OCI-LY7 (cell line): ENCODE data around the gene ACTN1. TPM values are rescaled to one million over a fixed set of nuclear protein-coding genes. Genes with fewer than 3 reads are reported as not detected.

Experiments
- BruUV-seq: library from RNA; stranded (reverse); fragments of 400-500 nt; replicated peaks from 2 replicates; lab custom pipeline; 2021; lab: Mats Ljungman, UMichigan
- CTCF ChIA-PET: fragments of 300-600 bp; sonication (Branson Sonifier 250); formaldehyde crosslinking; loops from one replicate; lab custom pipeline; 2022; ENCODE audit warnings: antibody characterized with exemption; ENCODE audit not compliant: unreplicated experiment; lab: Charles Lee
- POLR2A ChIA-PET: fragments of 300-600 bp; sonication (Branson Sonifier 250); formaldehyde crosslinking; loops from one replicate; lab custom pipeline; 2022; ENCODE audit warnings: antibody characterized with exemption; lab: Charles Lee
- DNase-seq: peaks from one replicate; pipeline ENCODE4 v3.0.0-alpha.2; 2015; ENCODE audit warnings: low spot score
- H2AFZ ChIP-seq: fragments of 200-600 bp; sonication (generic), shearing (Covaris generic); 2 replicates; pipeline ENCODE4 v1.6.1; 2014; ENCODE audit warnings: mild to moderate bottlenecking, antibody characterized with exemption, low read length, moderate library complexity
- H3K27ac ChIP-seq: fragments of 200-600 bp; sonication (generic); 2 replicates; pipeline ENCODE4 v1.5.1; 2014; ENCODE audit warnings: mixed run types, low read depth, mild to moderate bottlenecking, moderate library complexity, low read length, inconsistent platforms; ENCODE audit not compliant: poor library complexity, severe bottlenecking
- H3K36me3 ChIP-seq: fragments of 200-600 bp; sonication (generic); 2 replicates; pipeline ENCODE4 v1.6.1; 2014; ENCODE audit warnings: mild to moderate bottlenecking, antibody characterized with exemption, low read length, moderate library complexity, mixed read lengths; ENCODE audit not compliant: insufficient read depth
- H3K4me1 ChIP-seq: fragments of 200-600 bp; sonication (generic); 2 replicates; pipeline ENCODE4 v1.5.1; 2014; ENCODE audit warnings: mild to moderate bottlenecking, low read length; ENCODE audit not compliant: insufficient read depth, poor library complexity, severe bottlenecking
- H3K4me2 ChIP-seq: fragments of 200-600 bp; sonication (generic); 2 replicates; pipeline ENCODE4 v1.6.1; 2014; ENCODE audit warnings: mild to moderate bottlenecking, low read length
- H3K4me3 ChIP-seq: fragments of 200-600 bp; sonication (generic); 2 replicates; pipeline ENCODE4 v1.5.1; 2014; ENCODE audit warnings: mild to moderate bottlenecking, low read depth, low read length; ENCODE audit not compliant: poor library complexity, severe bottlenecking
- H3K79me2 ChIP-seq: fragments of 200-600 bp; sonication (generic); 2 replicates; pipeline ENCODE4 v1.6.1; 2016; ENCODE audit warnings: low read depth, mild to moderate bottlenecking, low read length, moderate library complexity, mixed read lengths; ENCODE audit not compliant: insufficient read depth
- H3K9me2 ChIP-seq: fragments of 200-600 bp; sonication (generic); 2 replicates; pipeline ENCODE4 v1.6.1; 2016; ENCODE audit warnings: mild to moderate bottlenecking, low read length, mixed read lengths; ENCODE audit not compliant: insufficient read depth
- H3K9me3 ChIP-seq: fragments of 200-600 bp; sonication (generic); 2 replicates; pipeline ENCODE4 v1.6.1; 2014; ENCODE audit warnings: mild to moderate bottlenecking, mixed run types, low read length, mixed read lengths
- H4K20me1 ChIP-seq: fragments of 200-600 bp; sonication (generic); 2 replicates; pipeline ENCODE4 v1.6.1; 2014; ENCODE audit warnings: mild to moderate bottlenecking, antibody characterized with exemption, low read length, moderate library complexity, mixed read lengths; ENCODE audit not compliant: insufficient read depth
- CTCF ChIP-seq: fragments of 200-600 bp; sonication (generic); conservative IDR thresholded peaks from 2 replicates; pipeline ENCODE4 v1.5.1; 2014; ENCODE audit warnings: mild to moderate bottlenecking, antibody characterized with exemption, low read length, moderate library complexity, mixed read lengths
- EZH2phosphoT487 ChIP-seq: fragments of 200-600 bp; sonication (generic); IDR thresholded peaks from 2 replicates; pipeline ENCODE4 v1.6.1; 2018; ENCODE audit warnings: low read depth, borderline replicate concordance, mild to moderate bottlenecking, mixed run types, antibody characterized with exemption, low read length, moderate library complexity, mixed read lengths
- intact Hi-C: fragments of 100-400 bp; cut with micrococcal nuclease; formaldehyde crosslinking; loops from one replicate; pipeline ENCODE4 v1.10.0; 2022; ENCODE audit not compliant: unreplicated experiment
- total RNA-seq, 2 experiments: library from RNA; depleted of rRNA in 1 of 2; stranded (reverse); fragments of >200 nt in 1 of 2; shearing (Covaris generic) in 1 of 2; gene quantifications; 2 replicates each; pipeline ENCODE4 v1.2.3, GENCODE V29; 2014 to 2022

Gene ACTN1
- total RNA-seq, 2 experiments from 2014 or later = 0.51 to 1.8 TPM

GRCh38 chr14:69001375-69001774 is 22.3 kb upstream of the ACTN1 start:
- ChIA-PET POLR2A (no interaction called here), CTCF (no interaction called here)
- intact Hi-C loops = no loop called here
- Histone ChIP-seq H4K20me1 (no peaks in the 10 kb centered on the region), H2AFZ (no peak overlapping the region), H3K4me3 (no peak overlapping the region), H3K79me2 (no peaks in the 10 kb centered on the region), H3K9me2 (no peaks in the 10 kb centered on the region), H3K36me3 (no peaks in the 10 kb centered on the region), H3K27ac (no peak overlapping the region), H3K9me3 (no peaks in the 10 kb centered on the region), H3K4me1 (no peaks in the 10 kb centered on the region), H3K4me2 (no peak overlapping the region)
- no TSS peak for BruUV-seq
- TF ChIP-seq EZH2phosphoT487 (no peak), CTCF (no peak)
- no peak for DNase-seq

GRCh38 chr14:68998062-68998461 is 19.0 kb upstream of the ACTN1 start:
- Histone ChIP-seq H2AFZ (no peak overlapping the region), H3K9me3 (no peaks in the 10 kb centered on the region)
- CTCF ChIA-PET = no interaction called here

More at GRCh38 chr14:68998062-68998461, 19.0 kb upstream of the ACTN1 start:
- H3K4me3 ChIP-seq = no peak overlapping the region
- intact Hi-C loops = no loop called here
- H3K27ac ChIP-seq = no peak overlapping the region
- DNase-seq = no peak
- H3K4me1 ChIP-seq = no peaks in the 10 kb centered on the region
- no peaks in the 10 kb centered on the region for H4K20me1 ChIP-seq
- no TSS peak for BruUV-seq
- no peaks in the 10 kb centered on the region for H3K36me3 ChIP-seq
- H3K4me2 ChIP-seq = no peak overlapping the region
- H3K9me2 ChIP-seq = no peaks in the 10 kb centered on the region
- no peak for TF ChIP-seq CTCF
- TF ChIP-seq EZH2phosphoT487 = no peak
- POLR2A ChIA-PET = no interaction called here
- H3K79me2 ChIP-seq = no peaks in the 10 kb centered on the region
